Diencephalon (tissue), 1 donor: ENCODE measurements around the gene EPB41L3. TPM values are rescaled to one million over a fixed set of nuclear protein-coding genes. Genes with fewer than 3 reads are reported as not detected.

Experiments used
- total RNA-seq: library from RNA; depleted of rRNA; stranded (reverse); fragments of >200 nt; gene quantifications from one replicate; pipeline ENCODE4 v1.2.3, GENCODE V29; 2014

The EPB41L3 gene
- total RNA-seq, result 114 TPM

DNA sequence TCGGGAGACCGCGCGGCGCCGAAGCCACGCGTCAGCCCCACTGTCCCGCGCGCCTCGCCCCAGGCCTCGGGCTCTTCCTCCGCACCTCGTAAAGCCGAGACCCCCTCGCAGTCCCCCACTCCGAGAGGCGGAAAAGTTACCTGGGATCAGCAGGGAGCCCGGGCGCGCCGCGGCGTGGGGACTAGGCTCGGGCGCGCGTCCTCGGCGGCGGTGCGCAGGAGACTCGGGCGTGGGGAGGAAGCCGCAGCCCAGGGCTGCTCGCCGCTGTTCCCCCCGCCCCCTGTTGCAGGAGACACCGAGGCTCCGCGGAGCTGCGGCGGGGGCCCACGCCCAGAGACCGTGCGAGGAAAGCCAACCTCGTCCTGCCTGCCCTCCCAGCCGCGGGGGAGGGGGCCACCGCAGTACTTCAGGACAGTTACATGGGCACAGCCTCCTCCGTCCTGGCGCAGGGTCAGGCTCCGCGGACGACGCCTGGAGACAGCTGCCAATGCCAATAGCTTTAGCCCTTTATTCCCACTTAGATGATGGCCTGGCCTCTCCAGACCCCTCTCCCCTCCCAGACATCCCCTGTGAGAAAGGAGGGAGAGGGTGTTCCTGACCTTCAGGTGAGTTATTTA, at the start of gene EPB41L3:
TSS of gene EPB41L3 (minus strand) at position 225 of the 617 bp plus-strand sequence. CDS start 54,814 bp downstream, outside the sequence.

Other genes starting within 250 kb of the EPB41L3 start
- 27.7 TPM for gene ZBTB14, start 248.3 kb downstream of the EPB41L3 start, total RNA-seq